HUES64 (cell line): ENCODE data around the gene EDC3.

ENCODE experiments used
- H3K27ac ChIP-seq: 2 replicates; pipeline ENCODE4 v1.7.0; 2013; ENCODE audit warnings: low read depth, low read length, inconsistent platforms
- H3K27me3 ChIP-seq: 2 replicates; pipeline ENCODE4 v1.6.1; 2013; ENCODE audit warnings: mild to moderate bottlenecking, low read length; ENCODE audit not compliant: insufficient read depth
- H3K36me3 ChIP-seq: 2 replicates; pipeline ENCODE4 v1.6.1; 2013; ENCODE audit warnings: mild to moderate bottlenecking, low read length; ENCODE audit not compliant: insufficient read depth
- H3K4me1 ChIP-seq: 2 replicates; pipeline ENCODE4 v1.6.1; 2013; ENCODE audit warnings: mild to moderate bottlenecking, low read length, moderate library complexity; ENCODE audit not compliant: insufficient read depth
- H3K4me3 ChIP-seq: 2 replicates; pipeline ENCODE4 v1.5.1; 2013; ENCODE audit warnings: mild to moderate bottlenecking, low read length, moderate library complexity
- H3K9ac ChIP-seq: 2 replicates; pipeline ENCODE4 v1.6.1; 2013; ENCODE audit warnings: mild to moderate bottlenecking, low read depth, low read length
- H3K9me3 ChIP-seq: 2 replicates; pipeline ENCODE4 v1.6.1; 2013; ENCODE audit warnings: low read depth, low read length; ENCODE audit not compliant: insufficient read depth
- WGBS: fragments of 150-250, 120-280 bp; methylation state at CpG from one replicate; pipeline ENCODE4 v1.1.7; 2013; ENCODE audit warnings: missing lambda C conversion rate; 5-methylcytosine and 5-hydroxymethylcytosine counted together

EDC3 gene

DNA sequence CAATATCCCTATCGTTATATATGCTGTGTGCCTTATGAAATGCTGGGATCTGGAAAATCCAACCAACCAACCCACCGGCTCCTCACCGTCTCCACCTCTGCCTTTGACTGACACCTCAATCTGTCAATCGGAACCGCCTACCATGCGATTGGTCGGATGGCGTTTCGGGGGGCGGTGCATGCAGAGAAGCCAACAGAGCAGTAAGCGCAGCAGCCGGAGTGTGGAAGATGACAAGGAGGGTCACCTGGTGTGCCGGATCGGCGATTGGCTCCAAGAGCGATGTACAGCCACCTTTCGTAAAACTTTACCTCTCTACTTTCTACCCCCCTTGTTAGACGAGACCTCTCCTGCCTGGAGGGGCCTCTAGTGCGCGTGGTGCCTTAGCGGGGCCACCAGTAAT is 73.9 kb downstream of the EDC3 start:
- no peak overlapping the region for H3K27ac ChIP-seq
- no peaks in the 10 kb centered on the region for H3K9me3 ChIP-seq
- 87% methylated on average over 21 of the region's 21 CpGs for WGBS
- no peak overlapping the region for H3K4me3 ChIP-seq
- no peaks in the 10 kb centered on the region for H3K27me3 ChIP-seq
- peaks cover 79% of the 10 kb centered on the region for H3K36me3 ChIP-seq
- H3K4me1 ChIP-seq: peaks cover 2% of the 10 kb centered on the region; the same call in 1 of the 2 replicates
- H3K9ac ChIP-seq: no peak overlapping the region

DNA sequence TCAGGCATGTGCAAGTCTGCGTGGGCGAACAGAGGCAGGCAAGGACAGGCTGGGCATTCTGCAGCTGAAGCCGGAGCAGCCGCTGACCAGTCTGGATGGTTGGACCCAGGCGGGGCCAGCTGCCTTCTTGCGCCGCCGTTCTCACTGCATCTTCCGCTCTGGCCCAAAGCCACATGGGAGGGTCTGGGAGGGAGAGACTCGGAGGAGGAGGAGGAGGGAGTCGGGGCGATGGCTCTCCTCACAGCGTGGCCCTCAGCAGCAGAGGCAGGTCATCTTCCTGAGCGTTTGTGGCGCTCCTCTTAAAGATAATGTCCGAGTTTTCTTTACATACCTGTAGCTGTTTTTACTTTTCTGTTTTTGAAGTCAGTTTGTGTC is 74.3 kb downstream of the EDC3 start:
- Histone ChIP-seq H3K4me3 (no peak overlapping the region), H3K27me3 (no peaks in the 10 kb centered on the region), H3K27ac (no peak overlapping the region), H3K4me1 (peaks cover 6% of the 10 kb centered on the region; the same call in 1 of the 2 replicates), H3K9me3 (no peaks in the 10 kb centered on the region), H3K9ac (no peak overlapping the region), H3K36me3 (peaks cover 75% of the 10 kb centered on the region)
- 91% methylated on average over 16 of the region's 16 CpGs for WGBS

- Histone ChIP-seq H3K9ac (no peak overlapping the region; the same call in 1 of the 2 replicates), H3K4me3 (no peak overlapping the region), H3K36me3 (peaks cover 68% of the 10 kb centered on the region), H3K4me1 (peaks cover 6% of the 10 kb centered on the region; the same call in 1 of the 2 replicates), H3K9me3 (no peaks in the 10 kb centered on the region), H3K27me3 (no peaks in the 10 kb centered on the region), H3K27ac (no peak overlapping the region)
- WGBS: 74% methylated on average over 23 of the region's 23 CpGs
Observed at GRCh38 chr15:74620636-74621545, 74.9 kb downstream of the EDC3 start.

- Histone ChIP-seq H3K4me1 (peaks cover 6% of the 10 kb centered on the region; the same call in 1 of the 2 replicates), H3K9ac (no peak overlapping the region; the same call in 1 of the 2 replicates), H3K27me3 (no peaks in the 10 kb centered on the region), H3K36me3 (peaks cover 60% of the 10 kb centered on the region), H3K9me3 (no peaks in the 10 kb centered on the region), H3K27ac (no peak overlapping the region), H3K4me3 (no peak overlapping the region)
- WGBS: 96% methylated on average over 27 of the region's 27 CpGs
Observed at GRCh38 chr15:74619916-74620635, 75.7 kb downstream of the EDC3 start.

GRCh38 chr15:74618841-74619596 is 76.8 kb downstream of the EDC3 start:
- Histone ChIP-seq H3K36me3 (peaks cover 50% of the 10 kb centered on the region), H3K27me3 (no peaks in the 10 kb centered on the region), H3K9ac (no peak overlapping the region), H3K27ac (no peak overlapping the region), H3K9me3 (no peaks in the 10 kb centered on the region), H3K4me1 (peaks cover 6% of the 10 kb centered on the region; the same call in 1 of the 2 replicates), H3K4me3 (no peak overlapping the region)
- 93% methylated on average over 15 of the region's 15 CpGs for WGBS

DNA sequence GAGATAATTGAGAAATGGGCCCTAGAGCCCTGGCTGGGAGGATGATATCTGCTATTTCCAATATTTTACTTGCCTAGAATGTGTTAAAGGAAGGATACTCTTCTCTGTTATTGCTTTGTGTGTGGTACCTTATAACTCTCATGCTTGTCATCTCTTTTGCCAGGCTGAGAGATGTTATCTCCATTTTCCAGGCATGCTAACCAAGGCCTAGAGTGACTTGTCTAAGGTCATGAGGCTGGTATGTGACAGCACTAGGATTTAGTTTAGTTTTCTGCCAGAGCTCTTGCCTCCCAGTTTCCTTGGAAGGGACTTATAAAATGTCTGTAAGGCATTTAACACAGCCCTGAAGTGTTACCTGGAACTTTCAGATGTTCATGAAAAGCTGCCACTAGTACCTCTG is 78.8 kb downstream of the EDC3 start:
- Histone ChIP-seq H3K36me3 (peaks cover 29% of the 10 kb centered on the region), H3K4me1 (peaks cover 6% of the 10 kb centered on the region; the same call in 1 of the 2 replicates), H3K4me3 (peak overlapping the region; percentile 100), H3K27me3 (peaks cover 7% of the 10 kb centered on the region; the same call in 1 of the 2 replicates), H3K9ac (peak overlapping the region; percentile 96), H3K9me3 (no peaks in the 10 kb centered on the region), H3K27ac (no peak overlapping the region)

DNA sequence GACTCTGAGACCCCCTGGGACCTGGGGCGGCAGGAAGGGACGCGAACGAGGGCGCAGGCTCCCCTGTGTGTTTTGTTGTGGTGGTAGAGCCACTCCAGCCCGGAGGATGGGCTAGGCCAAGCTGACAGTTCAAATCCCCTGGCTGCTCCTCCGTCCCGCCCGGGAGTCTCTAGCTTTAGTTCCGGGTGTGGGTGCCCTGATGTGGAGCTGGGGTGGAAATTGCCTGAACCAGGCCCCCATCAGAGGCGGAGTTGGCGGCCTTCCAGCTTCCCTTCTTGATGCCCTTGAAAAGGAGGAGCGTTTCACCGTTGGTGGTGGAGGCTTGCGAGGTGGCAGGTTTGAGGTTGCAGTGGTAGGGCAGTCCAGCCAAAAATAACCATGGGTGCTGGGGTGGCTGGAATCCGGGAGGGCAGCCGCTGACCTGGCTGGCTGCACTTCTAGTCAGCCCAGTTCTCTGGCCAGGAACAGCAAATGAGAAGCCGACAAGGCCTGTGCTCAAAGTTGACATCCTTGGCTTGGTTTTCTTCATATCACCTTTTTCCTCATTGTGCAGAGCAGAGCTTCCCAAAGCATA is 79.4 kb downstream of the EDC3 start:
- 18% methylated on average over 18 of the region's 18 CpGs for WGBS
- Histone ChIP-seq H3K4me1 (peaks cover 6% of the 10 kb centered on the region; the same call in 1 of the 2 replicates), H3K9ac (peak overlapping the region; percentile 96), H3K4me3 (peak overlapping the region; percentile 100), H3K27ac (peak overlapping the region; percentile 83), H3K36me3 (peaks cover 24% of the 10 kb centered on the region), H3K9me3 (no peaks in the 10 kb centered on the region), H3K27me3 (peaks cover 7% of the 10 kb centered on the region; the same call in 1 of the 2 replicates)

DNA sequence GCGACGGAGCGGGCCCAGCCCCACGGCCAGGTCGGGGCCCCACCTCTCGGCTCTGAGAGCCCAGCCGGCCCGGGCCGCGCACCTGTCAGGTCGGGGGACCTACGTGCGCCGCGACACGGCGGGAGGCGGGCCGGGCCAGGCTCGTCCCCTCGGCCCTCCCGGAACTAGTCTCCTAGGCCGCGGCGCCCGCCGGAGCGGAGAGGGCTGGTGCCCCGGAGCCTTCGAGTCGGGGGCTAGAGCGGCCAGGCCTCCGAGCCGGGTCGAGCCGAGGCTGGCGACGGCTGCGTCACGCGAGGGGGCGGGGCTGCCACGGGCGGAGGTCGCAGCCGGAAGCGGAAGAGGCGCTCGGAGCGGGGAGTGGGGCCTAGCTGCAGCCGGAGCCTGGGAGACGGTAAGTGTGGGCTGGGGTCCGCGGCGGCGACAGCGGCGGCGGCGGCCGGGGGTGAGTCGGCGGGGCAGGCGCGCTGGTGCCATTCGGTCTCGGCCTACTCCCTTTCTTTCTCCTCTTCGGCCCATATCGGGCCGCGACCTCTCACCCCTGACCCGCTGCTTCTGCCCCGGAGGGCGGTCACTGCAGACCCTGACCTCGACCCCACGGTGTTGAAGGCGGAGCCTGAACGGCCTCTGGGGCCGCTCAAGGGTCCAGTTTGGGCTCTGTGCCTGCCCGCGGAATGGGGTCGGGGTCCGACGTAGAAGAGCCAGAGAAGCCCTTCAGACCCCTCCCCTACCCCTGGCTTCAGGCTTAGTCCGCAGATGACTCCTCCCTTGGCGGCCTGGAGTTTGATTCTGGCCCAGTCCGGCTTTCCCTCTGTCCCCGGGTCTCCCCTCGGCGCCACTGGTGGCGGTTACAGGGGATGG is 80.1 kb downstream of the EDC3 start, which contains the start of gene CLK3:
CLK3 (plus strand) TSS at position 329 of the 858 bp plus-strand sequence. CDS start 3,361 bp downstream, outside the sequence.
- Histone ChIP-seq H3K4me3 (peak within 1 kb of the TSS; percentile 100), H3K36me3 (peaks cover 19% of the 10 kb centered on the region), H3K9ac (peak within 1 kb of the TSS; percentile 96), H3K27me3 (peaks cover 7% of the 10 kb centered on the region; the same call in 1 of the 2 replicates), H3K27ac (peak within 1 kb of the TSS; percentile 95), H3K4me1 (peaks cover 6% of the 10 kb centered on the region; the same call in 1 of the 2 replicates), H3K9me3 (no peaks in the 10 kb centered on the region)
- under 1% methylated on average over 91 of the region's 91 CpGs for WGBS

DNA sequence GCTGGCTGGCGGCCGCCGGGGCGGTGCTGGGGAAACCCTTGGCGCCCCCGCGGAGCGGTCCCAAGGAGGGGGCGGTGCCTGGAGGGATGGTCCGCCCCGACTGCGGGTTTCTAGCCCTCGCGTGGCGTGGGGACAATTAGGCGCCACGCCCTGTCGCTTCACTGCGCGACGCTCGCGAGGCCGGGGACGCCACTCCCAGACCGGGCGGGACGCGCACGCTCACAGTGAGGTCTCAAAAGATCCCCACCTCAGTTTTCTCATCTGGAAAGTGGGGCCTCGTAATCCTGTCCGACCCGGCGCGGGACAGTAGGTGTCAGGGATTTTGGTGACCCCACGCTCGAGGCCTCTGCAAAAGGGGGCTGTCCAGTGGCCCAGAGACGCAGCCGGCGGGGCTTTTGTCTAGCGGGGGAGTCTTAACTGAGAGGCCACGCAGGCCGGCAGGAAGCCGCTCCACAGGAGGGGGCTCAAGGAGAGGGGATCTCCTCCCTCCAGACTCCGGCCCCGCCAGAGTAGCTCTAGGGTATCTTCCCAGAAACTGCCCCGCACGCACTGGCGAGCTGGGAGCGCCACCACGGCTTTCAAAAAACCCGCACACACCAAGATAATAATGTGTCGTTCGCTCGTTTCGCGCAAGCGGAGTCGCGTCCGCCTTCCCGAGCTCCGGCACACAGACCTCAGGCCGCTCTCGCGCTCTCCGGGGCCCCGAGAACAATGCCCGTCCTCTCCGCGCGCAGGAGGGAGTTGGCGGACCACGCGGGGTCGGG is 80.9 kb downstream of the EDC3 start:
- under 1% methylated on average over 76 of the region's 76 CpGs for WGBS
- H3K4me3 ChIP-seq: peak overlapping the region; percentile 100
- H3K4me1 ChIP-seq: peaks cover 6% of the 10 kb centered on the region; the same call in 1 of the 2 replicates
- peak overlapping the region; percentile 95 for H3K27ac ChIP-seq
- peak overlapping the region; percentile 96 for H3K9ac ChIP-seq
- H3K36me3 ChIP-seq: peaks cover 11% of the 10 kb centered on the region
- peaks cover 7% of the 10 kb centered on the region; the same call in 1 of the 2 replicates for H3K27me3 ChIP-seq
- H3K9me3 ChIP-seq: no peaks in the 10 kb centered on the region
